Fibroblast of lung (primary cell): Measurements from ENCODE around the gene SLC15A1. TPM values are rescaled to one million over a fixed set of nuclear protein-coding genes. Genes with fewer than 3 reads are reported as not detected.
A peak's percentile ranks its signal among the peaks of the same experiment; 100 is the strongest.

Experiments
- DNase-seq, 2 donors: peaks; one replicate each; pipeline versions ENCODE4 v3.0.0 to v3.0.0-alpha.2; 2010; ENCODE audit warnings: low read depth in 2 of 2
- H2AFZ ChIP-seq: 2 replicates; pipeline ENCODE4 v1.5.1; 2012; ENCODE audit warnings: low read length, control low read depth, inconsistent platforms
- H3K27ac ChIP-seq: 2 replicates; pipeline ENCODE4 v1.5.1; 2011; ENCODE audit warnings: low read length, control low read depth; ENCODE audit not compliant: insufficient read depth
- H3K27me3 ChIP-seq: 2 replicates; pipeline ENCODE4 v1.5.1; 2011; ENCODE audit warnings: mild to moderate bottlenecking, low read length; ENCODE audit not compliant: control insufficient read depth, insufficient read depth
- H3K36me3 ChIP-seq: 2 replicates; pipeline ENCODE4 v1.5.1; 2011; ENCODE audit warnings: low read length; ENCODE audit not compliant: control insufficient read depth, insufficient read depth
- H3K4me1 ChIP-seq: 2 replicates; pipeline ENCODE4 v1.5.1; 2011; ENCODE audit warnings: low read length; ENCODE audit not compliant: control insufficient read depth, insufficient read depth; ENCODE audit errors: extremely low read depth
- H3K4me2 ChIP-seq: 2 replicates; pipeline ENCODE4 v1.5.1; 2011; ENCODE audit warnings: low read length, control low read depth; ENCODE audit not compliant: insufficient read depth; ENCODE audit errors: extremely low read depth
- H3K4me3 ChIP-seq, 4 experiments: fragments of 200-600 bp in 1 of 4; sonication (generic) in 1 of 4; replicated peaks in 1 of 4; 2 replicates each; pipeline ENCODE4 v1.5.1; 2011 to 2016; ENCODE audit warnings: low read length in 4 of 4, low read depth in 3 of 4, mild to moderate bottlenecking in 3 of 4, control low read depth in 2 of 4, inconsistent platforms in 1 of 4, mixed read lengths in 1 of 4; ENCODE audit not compliant: insufficient read depth in 1 of 4; ENCODE audit errors: control extremely low read depth in 1 of 4
- H3K79me2 ChIP-seq: 2 replicates; pipeline ENCODE4 v1.5.1; 2012; ENCODE audit warnings: mild to moderate bottlenecking, low read length, inconsistent platforms; ENCODE audit not compliant: control insufficient read depth, insufficient read depth
- H3K9ac ChIP-seq: 2 replicates; pipeline ENCODE4 v1.5.1; 2011; ENCODE audit warnings: mild to moderate bottlenecking, low read length, control low read depth; ENCODE audit not compliant: insufficient read depth
- H3K9me3 ChIP-seq: 2 replicates; pipeline ENCODE4 v1.5.1; 2012; ENCODE audit warnings: low read depth, low read length; ENCODE audit not compliant: control insufficient read depth, insufficient read depth
- H4K20me1 ChIP-seq: 2 replicates; pipeline ENCODE4 v1.5.1; 2011; ENCODE audit warnings: low read length; ENCODE audit not compliant: control insufficient read depth, insufficient read depth; ENCODE audit errors: extremely low read depth
- CTCF ChIP-seq, 2 donors: IDR thresholded peaks in 1 of 2; conservative IDR thresholded peaks in 1 of 2; 1 replicate in 1 of 2; 2 replicates in 1 of 2; pipeline ENCODE4 v1.5.1; 2011 to 2012; ENCODE audit warnings: low read length in 2 of 2, control low read depth in 1 of 2, inconsistent platforms in 1 of 2, low read depth in 1 of 2, mild to moderate bottlenecking in 1 of 2
- EZH2 ChIP-seq: IDR thresholded peaks from 2 replicates; pipeline ENCODE4 v1.5.1; 2012; ENCODE audit warnings: low read length, control low read depth, mild to moderate bottlenecking; ENCODE audit errors: missing control alignments
- polyA plus RNA-seq, 2 donors: library from polyadenylated mRNA; depleted of rRNA in 1 of 2; stranded (reverse) in 1 of 2; unstranded in 1 of 2; fragments of >200 nt; gene quantifications; 2 replicates each; pipeline ENCODE4 v1.2.1, GENCODE V29; 2011 to 2012; ENCODE audit warnings: missing spikeins in 1 of 2
- total RNA-seq: library from RNA; depleted of rRNA; stranded (reverse); fragments of >200 nt; gene quantifications from 2 replicates; pipeline ENCODE4 v1.2.1, GENCODE V29; 2014

SLC15A1 gene
- total and polyA plus RNA-seq, 2 donors (not counting 1 experiment from before 2014, with no cell fraction given) = not detected

- TF ChIP-seq CTCF (conservative IDR thresholded peaks at IDR 0.05 in 1 of 2, IDR thresholded peaks at IDR 0.05 in 1 of 2; ENCODE audit: low read depth in 1 of 2, low read length in 2 of 2) (no peak), EZH2 (no peak)
- peaks cover 6% of the 10 kb centered on the region for H3K27me3 ChIP-seq
These were observed 42.0 kb downstream of the SLC15A1 start for GRCh38 chr13:98710521-98710920.

GRCh38 chr13:98707281-98707999 lies 45.0 kb downstream of the SLC15A1 start:
- peaks cover 6% of the 10 kb centered on the region for H3K27me3 ChIP-seq
- H3K4me1 ChIP-seq = no peaks in the 10 kb centered on the region
- TF ChIP-seq EZH2 (no peak), CTCF (conservative IDR thresholded peaks at IDR 0.05 in 1 of 2, IDR thresholded peaks at IDR 0.05 in 1 of 2; ENCODE audit: low read depth in 1 of 2, low read length in 2 of 2) (no peak)

More at GRCh38 chr13:98710521-98710920, 42.0 kb downstream of the SLC15A1 start:
- H3K9ac ChIP-seq = no peak overlapping the region
- no peak overlapping the region for H3K27ac ChIP-seq
- H3K4me2 ChIP-seq = no peak overlapping the region
- H3K4me3 ChIP-seq = no peak overlapping the region
- no peaks in the 10 kb centered on the region for H3K79me2 ChIP-seq
- no peak for DNase-seq
- H3K4me1 ChIP-seq = no peaks in the 10 kb centered on the region
- H2AFZ ChIP-seq = no peak overlapping the region
- no peaks in the 10 kb centered on the region for H3K9me3 ChIP-seq
- no peaks in the 10 kb centered on the region for H3K36me3 ChIP-seq
- no peaks in the 10 kb centered on the region for H4K20me1 ChIP-seq

GRCh38 chr13:98706446-98707110 lies 45.9 kb downstream of the SLC15A1 start:
- H2AFZ ChIP-seq = no peak overlapping the region
- no peaks in the 10 kb centered on the region for H3K79me2 ChIP-seq
- no peak overlapping the region for H3K9ac ChIP-seq
- TF ChIP-seq CTCF (conservative IDR thresholded peaks at IDR 0.05 in 1 of 2, IDR thresholded peaks at IDR 0.05 in 1 of 2; ENCODE audit: low read depth in 1 of 2, low read length in 2 of 2) (no peak), EZH2 (no peak)
- H3K9me3 ChIP-seq = no peaks in the 10 kb centered on the region
- H4K20me1 ChIP-seq = no peaks in the 10 kb centered on the region
- H3K27ac ChIP-seq = no peak overlapping the region
- no peak overlapping the region for H3K4me2 ChIP-seq
- H3K27me3 ChIP-seq = peaks cover 6% of the 10 kb centered on the region
- no peaks in the 10 kb centered on the region for H3K36me3 ChIP-seq
- no peaks in the 10 kb centered on the region for H3K4me1 ChIP-seq
- H3K4me3 ChIP-seq = no peak overlapping the region
- peak in 1 of 2 donors; percentile 30 for DNase-seq

More at GRCh38 chr13:98707281-98707999, 45.0 kb downstream of the SLC15A1 start:
- Histone ChIP-seq H3K4me3 (no peak overlapping the region), H3K9me3 (no peaks in the 10 kb centered on the region), H3K27ac (no peak overlapping the region), H2AFZ (no peak overlapping the region), H3K36me3 (no peaks in the 10 kb centered on the region), H3K9ac (no peak overlapping the region), H3K79me2 (no peaks in the 10 kb centered on the region), H3K4me2 (no peak overlapping the region), H4K20me1 (no peaks in the 10 kb centered on the region)
- no peak for DNase-seq
